ENCODE measurements around the gene PHLDB1.
"Not testable (repeated sequence)": the region's sequence is repeated elsewhere in the genome, so short reads cannot be mapped to it uniquely, and the experiment has no call there.

The PHLDB1 gene

GRCh38 chr11:118660681-118661424 lies 53.4 kb downstream of the PHLDB1 start:
- DNase-seq: no peak

- no peak for DNase-seq
Measured at GRCh38 chr11:118661425-118662301, 54.2 kb downstream of the PHLDB1 start.

- DNase-seq: no peak
Measured at GRCh38 chr11:118662401-118663271, 55.2 kb downstream of the PHLDB1 start.

GRCh38 chr11:118663381-118663780 lies 56.0 kb downstream of the PHLDB1 start:
- DNase-seq: no peak

- DNase-seq: no peak
Measured at GRCh38 chr11:118663902-118664301, 56.5 kb downstream of the PHLDB1 start.

GRCh38 chr11:118666371-118666770 lies 59.0 kb downstream of the PHLDB1 start:
- no peak for DNase-seq

GRCh38 chr11:118670063-118670462 lies 62.6 kb downstream of the PHLDB1 start:
- no peak for DNase-seq

GRCh38 chr11:118671254-118671653 lies 63.8 kb downstream of the PHLDB1 start:
- DNase-seq: no peak

GRCh38 chr11:118672846-118673245 lies 65.4 kb downstream of the PHLDB1 start:
- no peak for DNase-seq

- DNase-seq: no peak
Measured at GRCh38 chr11:118673361-118674081, 66.1 kb downstream of the PHLDB1 start.

GRCh38 chr11:118674082-118674435 lies 66.6 kb downstream of the PHLDB1 start:
- DNase-seq: no peak

- DNase-seq: no peak
Measured at GRCh38 chr11:118677977-118678376, 70.6 kb downstream of the PHLDB1 start.

GRCh38 chr11:118678908-118679307 lies 71.5 kb downstream of the PHLDB1 start:
- not testable (repeated sequence) for DNase-seq

- no peak for DNase-seq
Measured at GRCh38 chr11:118679483-118679882, 72.1 kb downstream of the PHLDB1 start, which contains the start of gene TREH. Gene TREH, minus strand, starts transcription at chr11:118679650. Its CDS starts 23 bp downstream, at chr11:118679627.

GRCh38 chr11:118682372-118682771 lies 75.0 kb downstream of the PHLDB1 start:
- no peak for DNase-seq

GRCh38 chr11:118682939-118683338 lies 75.5 kb downstream of the PHLDB1 start:
- not testable (repeated sequence) for DNase-seq

- DNase-seq: no peak
Measured at GRCh38 chr11:118684187-118684586, 76.8 kb downstream of the PHLDB1 start.

GRCh38 chr11:118687906-118688305 lies 80.5 kb downstream of the PHLDB1 start:
- no peak for DNase-seq

GRCh38 chr11:118688339-118688738 lies 80.9 kb downstream of the PHLDB1 start:
- DNase-seq: not testable (repeated sequence)

- no peak for DNase-seq
Measured at GRCh38 chr11:118688851-118689502, 81.6 kb downstream of the PHLDB1 start.

- DNase-seq: no peak
Measured at GRCh38 chr11:118689503-118689851, 82.1 kb downstream of the PHLDB1 start.

Measured in activated CD8-positive, alpha-beta memory T cell treated with anti-CD3 and anti-CD28 coated beads for 24 hours (primary cell).